HT1080 (cell line): ENCODE results near the gene NLGN4X. TPM values are rescaled to one million over a fixed set of nuclear protein-coding genes. Genes with fewer than 3 reads are reported as not detected.

Experiments used
- DNase-seq: peaks from one replicate; pipeline ENCODE4 v3.0.0-alpha.2; 2015; ENCODE audit warnings: low read depth
- polyA plus RNA-seq, 2 experiments: library from polyadenylated mRNA; depleted of rRNA; stranded (reverse); fragments of >200 nt; gene quantifications; 2 replicates each; pipeline ENCODE4 v1.2.3, GENCODE V29; 2015
- total RNA-seq: library from RNA; depleted of rRNA; stranded (reverse); fragments of >200 nt; shearing (Covaris generic); gene quantifications from 2 replicates; pipeline ENCODE4 v1.2.3, GENCODE V29; 2014; rRNA removed

Gene NLGN4X
- total RNA-seq: 0.06 TPM in 1 of 2 replicates, not detected in the other
- polyA plus RNA-seq (2015; cell fraction: cytosol; rRNA removed): 0.02 TPM in 1 of 2 replicates, not detected in the other
- polyA plus RNA-seq (2015; cell fraction: nucleus; rRNA removed): 0.02 and 0.03 TPM in 2 replicates

DNA sequence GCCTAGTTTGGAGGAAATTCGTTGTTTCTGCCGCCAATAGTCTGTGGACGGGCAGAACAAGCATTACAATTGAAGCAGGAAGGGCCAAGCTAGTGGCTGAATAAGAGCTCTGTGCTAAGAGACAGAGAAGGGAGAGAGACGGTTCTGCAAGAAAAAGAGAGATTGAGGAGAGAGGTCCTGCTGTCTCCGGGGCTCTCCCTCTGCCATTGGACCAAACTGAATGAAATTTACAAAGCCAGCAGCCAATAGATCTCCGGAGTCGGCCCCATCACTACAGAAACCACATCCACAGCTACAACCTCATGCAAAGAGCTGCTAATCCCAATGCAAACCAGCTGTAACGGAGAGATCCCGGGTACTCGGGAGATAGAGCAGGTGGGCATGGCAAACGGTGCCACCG lies at the start of gene NLGN4X:
TSS of gene NLGN4X (minus strand) at position 148 of the 400 bp plus-strand sequence. CDS start 77,401 bp downstream, outside the sequence.
- DNase-seq: no peak

DNA sequence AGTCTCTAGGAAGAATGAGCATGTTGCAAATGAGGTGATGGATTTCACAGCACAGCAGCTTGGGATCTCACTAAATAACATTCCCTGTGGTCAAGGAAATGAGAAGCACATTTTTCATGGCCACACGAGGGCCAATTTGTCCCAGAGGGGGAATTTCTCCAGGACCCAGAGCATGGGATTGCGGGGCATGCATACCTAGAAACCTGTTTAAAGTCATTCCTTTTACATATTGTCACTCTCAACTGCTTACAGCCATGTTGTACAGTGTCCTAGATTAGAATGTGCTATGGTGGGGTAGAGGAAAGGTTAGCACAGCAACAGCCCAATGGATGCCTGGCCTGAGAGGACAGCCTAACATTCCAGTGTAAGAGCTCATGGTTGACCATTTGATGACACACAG lies 37.4 kb upstream of the NLGN4X start:
- no peak for DNase-seq

DNA sequence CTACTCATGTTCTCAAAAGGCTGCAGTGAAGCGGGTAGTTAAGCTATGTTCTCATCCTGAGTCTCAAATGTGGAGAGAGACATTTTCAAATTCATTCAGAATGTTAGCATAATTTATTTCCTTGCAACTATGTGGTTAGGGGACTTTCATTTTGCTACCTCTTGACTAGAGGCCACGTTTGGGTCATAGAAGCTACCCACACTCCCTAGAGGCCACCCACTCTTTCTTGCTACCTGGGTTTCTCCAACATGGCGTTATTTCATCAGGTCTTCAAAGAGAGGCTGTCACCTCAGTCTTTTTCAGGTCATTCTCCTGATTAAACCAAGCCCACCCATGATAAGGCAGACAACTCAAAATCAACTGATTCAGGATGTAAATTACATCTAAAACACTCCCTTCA lies 34.3 kb upstream of the NLGN4X start:
- no peak for DNase-seq

DNA sequence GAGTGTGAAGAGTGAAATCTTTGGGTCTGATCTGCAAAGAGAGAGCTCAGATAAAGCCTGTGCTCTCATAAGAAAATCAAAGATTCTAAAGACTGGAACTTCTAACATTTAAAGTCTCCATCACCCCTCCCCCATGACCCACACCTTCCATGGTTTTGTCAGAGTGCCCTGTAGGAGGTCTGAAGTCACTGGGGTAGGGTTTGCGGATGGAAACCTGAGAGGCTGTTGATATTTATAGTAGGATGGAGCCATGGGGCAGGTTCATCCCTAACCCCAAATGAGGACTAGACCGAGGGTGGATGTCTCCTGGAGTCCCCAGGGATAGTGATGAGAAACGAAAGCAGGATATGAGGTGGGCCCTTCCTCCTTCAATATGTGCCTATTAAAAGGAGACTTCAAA lies 28.4 kb upstream of the NLGN4X start:
- DNase-seq: no peak

DNA sequence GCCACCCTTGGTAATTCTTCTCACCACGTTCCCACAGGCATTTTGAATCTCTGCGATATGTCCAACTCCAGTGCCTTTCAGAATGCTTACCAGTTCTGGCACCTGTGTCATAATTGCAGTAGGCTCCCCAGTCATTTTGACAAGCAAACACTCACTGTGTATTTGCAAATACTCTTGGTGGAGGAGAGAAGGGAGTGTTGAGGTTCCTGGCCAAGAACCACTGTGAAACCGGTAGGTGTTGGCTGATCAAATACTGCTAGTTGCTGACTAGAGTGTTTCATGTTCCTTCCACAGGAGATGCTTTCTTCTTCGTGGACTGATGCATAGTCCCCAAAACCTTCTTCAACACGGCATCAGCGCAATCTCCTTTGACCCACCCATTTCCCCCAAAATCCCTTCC lies 16.0 kb upstream of the NLGN4X start:
- no peak for DNase-seq

DNA sequence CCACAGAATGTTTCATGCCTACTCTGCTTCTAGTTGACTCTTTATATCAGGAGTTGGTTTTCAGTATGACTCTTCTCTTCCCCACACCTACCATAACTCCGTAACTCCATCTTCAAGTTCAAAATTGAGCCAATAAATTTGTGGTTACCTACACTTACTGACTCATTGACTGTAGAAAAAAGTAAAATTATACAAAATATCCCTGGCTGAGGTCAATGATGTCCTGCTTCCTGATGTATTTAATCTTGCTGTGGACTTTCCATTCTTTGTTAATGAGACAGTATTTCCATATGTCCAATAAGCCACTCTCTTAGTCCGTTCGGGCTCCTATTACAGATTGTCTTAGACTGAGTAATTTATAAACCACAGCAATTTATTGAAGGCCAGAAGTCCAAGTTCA lies 9.9 kb upstream of the NLGN4X start:
- no peak for DNase-seq

DNA sequence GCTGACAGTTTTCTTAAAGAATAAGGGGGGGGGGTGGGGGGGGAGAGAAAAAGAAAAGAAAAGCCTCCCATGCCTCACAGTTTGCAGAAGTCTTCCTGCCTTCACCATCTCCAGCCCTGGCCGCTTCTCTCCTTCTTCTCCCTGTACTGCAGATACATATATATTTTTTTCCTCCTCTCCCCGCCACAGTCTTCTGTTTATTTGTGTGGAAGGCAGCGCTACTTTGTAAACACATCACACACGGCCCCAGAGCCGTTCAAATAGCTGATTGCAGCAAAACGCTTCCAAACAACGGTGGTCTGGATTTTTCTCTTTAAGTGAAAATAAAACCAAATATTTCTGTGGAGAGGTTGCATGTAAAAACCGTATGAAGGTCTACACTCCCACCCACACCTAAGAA lies 732 bp downstream of the NLGN4X start:
- DNase-seq: no peak

DNA sequence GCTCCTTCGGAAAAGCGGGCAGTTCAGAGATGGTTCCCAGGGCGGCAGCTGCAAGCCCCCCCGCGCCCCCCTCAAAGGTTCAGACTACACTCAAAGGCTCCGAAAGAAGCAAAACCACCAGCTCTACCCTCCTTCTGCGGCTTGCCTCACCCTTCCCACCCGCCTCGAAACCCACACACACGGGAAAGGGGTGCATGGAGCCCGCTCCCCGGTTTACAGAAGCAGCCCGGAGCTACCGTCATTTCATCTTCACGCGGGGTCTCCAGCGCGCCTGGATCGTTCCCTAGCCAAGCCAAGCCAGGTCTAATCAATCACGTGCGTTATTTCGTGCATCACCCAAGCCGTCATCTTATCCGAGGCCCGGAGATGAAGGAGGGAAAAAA lies 1.2 kb downstream of the NLGN4X start:
- DNase-seq: no peak

DNA sequence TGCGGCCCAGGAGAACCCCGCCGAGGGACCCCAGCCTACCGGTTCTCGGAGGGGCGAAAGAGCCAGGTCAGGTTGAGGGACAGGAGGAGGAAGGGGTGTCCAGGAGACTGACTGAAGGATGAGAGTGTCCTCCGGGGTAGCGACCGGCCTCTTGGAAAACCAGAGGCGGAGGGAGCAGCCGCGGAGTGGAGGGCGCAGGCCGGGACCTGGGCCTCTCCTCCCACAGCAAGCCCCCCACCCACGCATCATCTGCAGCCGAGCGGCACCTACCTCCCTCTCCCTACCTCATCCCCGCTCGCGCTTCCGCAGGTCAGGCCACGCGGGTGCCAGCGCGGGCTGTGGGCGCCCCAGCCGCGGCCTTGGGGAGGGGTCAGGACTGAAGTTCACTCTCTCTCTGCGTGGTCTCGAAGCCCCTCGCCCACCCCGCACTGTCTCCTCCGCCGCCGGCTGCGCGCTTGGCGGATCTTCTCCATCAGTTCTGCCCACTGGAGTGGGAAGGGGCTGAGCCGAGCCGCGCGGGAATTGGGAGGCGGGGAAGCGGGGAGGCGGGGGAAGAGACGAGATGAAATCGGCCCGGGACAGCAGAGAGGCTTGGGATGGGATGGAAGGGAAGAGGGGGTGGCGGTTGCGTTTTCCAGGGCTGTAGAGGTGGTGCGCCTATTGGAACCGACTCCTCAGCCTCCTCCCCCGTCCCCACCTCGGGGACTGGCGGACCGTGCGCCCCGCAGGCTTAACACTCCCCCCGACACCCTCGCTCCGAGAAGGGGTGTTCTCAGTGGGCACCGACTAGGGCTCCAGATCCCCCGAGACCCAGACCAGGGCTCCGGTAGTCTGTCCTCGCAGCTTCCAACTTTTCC lies 1.8 kb downstream of the NLGN4X start:
- DNase-seq: no peak

DNA sequence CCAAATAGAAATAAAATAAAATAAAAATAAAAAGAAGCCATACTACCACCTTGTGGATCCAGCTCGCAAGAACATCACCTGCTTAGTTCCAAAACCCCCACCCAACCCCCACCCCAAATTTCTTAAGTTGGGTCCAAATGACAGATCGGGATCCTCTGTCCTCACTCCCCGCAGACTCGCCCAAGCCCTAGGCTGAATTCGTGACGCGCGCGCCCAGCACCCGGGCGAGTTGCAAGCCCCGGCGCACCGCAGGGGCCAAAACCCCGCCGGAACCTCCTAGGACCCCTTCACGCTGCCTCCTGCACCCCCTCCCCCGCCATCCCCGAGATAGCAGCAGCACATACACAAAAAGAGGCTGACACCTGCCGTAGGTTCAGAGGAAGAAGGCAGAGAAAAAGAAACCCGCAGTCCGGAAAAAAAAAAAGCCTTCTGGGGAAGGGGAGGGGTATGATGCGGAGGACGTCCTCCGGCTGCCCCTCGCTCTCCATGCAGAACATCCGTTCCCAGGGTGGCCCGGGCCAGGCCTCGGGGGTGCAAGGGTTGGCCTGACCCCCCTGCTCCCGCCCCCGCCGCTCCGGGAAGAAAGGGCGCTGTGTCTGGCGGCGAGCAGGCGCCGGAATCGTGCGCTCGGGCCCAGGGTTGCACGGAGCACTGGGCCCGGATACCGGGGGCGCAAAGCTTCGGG lies 2.6 kb downstream of the NLGN4X start:
- no peak for DNase-seq

DNA sequence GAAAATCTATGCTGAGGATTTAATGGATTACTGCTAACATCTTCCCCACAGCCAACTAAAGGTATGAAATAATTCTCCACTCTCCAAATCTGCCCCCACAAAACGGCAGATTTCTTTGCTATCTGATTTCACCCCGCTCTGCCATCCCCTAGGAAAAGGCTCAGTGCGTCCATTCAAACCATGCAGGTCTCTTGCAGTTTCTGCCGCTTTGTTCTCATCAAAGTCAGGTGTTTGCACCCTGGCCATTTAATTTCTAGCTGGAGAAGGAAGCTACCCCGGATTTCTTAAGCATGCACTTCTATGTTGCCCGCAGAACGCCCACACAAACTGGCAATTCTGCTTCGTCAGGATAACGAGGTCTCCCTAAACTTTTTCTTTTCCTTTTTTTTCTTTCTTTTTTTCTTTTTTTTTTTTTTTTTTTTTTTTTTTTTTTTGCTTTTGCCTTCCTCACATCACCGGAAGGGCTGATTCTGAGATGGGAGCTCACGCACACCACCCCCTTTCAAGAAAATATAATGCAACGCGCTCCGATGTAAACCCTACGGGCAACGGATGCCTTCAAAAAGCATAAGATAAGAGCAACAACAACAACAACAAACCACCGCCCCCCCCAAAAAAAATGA lies 3.3 kb downstream of the NLGN4X start:
- DNase-seq: no peak

DNA sequence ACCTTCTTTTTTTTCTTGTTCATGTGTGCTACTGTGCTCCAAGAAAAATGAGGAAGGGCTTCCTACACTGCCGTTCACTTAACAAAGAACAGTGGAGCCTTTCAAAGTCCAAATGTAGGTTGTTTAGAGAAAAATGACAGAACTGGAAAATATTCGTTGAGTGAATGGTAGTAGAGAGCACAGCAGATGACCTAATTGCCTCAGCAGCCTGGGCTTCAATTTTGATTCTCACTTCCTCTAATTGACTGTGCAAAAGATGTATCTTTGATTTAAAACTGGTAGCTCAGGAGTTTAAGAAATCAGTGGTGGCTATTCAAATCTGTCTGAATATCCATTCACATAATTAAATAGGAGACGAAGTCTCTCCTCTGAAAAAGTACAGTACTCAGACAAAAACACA lies 5.2 kb downstream of the NLGN4X start:
- no peak for DNase-seq

DNA sequence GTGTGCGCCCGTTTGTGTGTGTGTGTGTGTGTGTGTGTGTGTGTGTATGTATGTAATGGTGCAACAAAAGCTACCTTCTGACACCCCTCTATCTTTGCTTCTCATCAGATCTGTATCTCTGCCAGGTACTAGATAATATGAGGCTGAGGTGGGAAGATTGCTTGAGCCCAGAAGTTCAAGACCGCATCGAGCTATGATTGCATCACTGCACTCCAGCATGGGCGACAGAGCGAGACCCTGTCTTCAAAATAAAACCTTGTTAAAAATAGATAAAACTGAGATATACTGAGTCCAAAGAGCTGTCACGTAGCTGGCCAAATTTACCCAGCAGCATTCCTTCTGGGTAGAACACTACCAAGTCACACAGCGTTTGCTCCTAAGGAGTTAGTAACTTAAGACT lies 18.4 kb downstream of the NLGN4X start:
- DNase-seq: no peak

DNA sequence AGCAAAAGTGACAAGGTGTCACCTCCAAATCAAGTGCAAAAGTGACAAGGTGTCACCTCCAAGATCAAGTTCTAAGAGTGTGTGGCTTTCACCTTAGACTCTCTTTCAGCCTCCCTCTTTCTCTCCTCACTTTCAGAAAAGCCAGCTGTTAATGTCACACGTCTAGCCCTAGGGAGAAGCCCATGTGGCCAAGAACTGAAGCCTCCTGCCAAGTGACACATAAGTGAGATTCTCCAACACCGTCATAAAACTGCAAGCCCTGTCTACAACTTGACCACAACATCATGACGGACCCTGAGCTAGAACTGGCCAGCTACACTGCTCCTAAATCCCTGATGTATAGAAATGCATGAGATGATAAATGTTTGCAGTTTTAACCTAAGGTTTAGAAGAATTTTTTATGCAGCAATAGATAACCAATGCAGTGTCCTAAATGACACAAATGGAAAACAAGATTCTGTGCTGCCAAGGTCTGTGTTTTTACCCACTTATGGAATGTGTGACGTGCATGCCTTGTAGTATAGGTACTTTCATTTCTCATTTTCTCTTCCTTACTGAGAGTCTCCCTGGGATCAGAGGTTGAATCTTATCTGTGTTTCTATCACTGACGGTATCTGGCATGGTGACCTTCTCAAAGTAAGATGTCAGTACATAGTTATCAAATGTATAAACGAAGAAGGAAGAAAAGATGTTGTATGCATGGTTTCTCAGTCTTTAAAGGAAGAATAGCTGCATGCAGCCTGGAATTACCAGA lies 25.0 kb downstream of the NLGN4X start:
- no peak for DNase-seq

DNA sequence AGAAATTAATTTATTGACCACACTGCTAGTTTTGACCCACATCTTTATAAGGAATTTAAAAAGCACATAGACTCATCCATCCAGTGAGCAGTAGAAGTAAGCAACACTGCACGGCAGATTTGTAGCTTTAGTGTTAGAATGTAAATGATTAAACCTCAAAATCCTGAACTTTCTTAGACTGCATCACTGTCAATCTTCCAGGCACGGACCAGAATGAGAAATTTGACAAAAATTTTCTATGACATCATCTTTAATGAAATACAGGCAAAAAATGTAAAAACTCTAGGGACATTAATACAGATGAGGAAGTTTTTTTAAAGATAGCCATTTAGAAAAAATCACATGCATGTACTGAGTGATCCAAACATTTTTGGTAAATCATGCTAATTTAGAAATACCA lies 29.2 kb downstream of the NLGN4X start:
- no peak for DNase-seq

DNA sequence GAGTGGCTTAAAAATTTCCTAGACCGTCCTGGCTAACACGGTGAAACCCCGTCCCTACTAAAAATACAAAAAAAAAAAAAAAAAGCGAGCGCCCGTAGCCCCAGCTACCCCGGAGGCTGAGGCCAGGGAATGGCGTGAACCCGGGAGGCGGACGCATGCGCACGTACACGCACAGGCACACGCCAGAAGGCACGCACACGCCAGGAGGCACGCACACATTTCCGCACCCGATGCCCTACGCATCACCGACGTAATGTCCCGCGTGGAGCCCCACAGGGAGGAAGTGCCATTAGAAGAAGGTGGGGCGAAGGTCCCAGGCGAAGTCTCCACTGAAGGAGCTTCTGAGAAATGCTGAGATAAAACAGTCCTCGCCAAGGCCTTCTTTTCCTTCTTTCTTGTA lies 41.4 kb downstream of the NLGN4X start:
- no peak for DNase-seq

DNA sequence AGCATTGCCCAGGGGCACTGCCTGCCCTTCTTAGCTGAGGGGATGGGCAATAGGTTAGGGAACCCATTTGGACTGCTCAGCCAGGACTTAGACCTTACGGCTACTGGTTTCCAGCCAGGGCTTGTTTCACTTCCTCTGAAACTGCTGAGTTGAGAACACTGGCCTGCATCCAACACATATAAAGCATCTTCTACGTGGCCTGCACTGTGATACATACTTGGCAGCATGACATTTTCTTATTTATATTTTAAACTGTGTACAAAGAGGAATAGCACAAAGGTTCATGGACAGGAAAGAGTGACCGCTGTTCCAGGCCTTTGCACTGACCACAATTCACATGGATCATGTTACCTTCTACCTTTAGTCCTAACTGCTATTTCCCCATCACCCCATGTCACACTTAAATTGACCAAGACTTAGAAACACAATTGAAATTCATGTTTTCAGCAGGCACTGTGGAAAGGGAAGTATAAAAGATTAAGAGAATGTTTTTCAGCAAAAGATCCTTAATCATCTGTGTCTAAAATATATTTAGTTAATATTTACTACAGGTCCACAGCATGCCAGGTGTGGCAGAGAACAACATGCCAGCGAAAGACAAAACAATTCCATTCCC lies 43.7 kb downstream of the NLGN4X start:
- peak; percentile 0 for DNase-seq

DNA sequence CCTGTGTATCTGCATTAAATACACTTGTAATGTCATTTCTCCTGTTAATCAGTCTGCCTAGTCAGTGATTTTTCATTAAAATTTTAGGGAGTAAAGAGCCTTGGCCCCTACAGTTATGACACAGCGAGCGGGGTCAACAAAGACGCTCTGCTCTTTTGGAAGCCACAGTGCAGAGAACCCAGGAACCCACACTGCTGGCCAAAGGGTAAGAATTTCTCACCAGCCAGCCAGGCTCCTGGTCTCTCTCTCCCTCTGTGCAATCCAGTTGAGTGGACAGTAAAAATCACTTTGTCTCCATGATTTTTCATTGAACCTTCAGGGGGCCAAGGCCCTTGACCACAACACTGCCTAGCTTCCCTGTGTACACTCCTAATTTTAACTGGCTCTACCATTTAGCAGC lies 52.8 kb downstream of the NLGN4X start:
- no peak for DNase-seq

DNA sequence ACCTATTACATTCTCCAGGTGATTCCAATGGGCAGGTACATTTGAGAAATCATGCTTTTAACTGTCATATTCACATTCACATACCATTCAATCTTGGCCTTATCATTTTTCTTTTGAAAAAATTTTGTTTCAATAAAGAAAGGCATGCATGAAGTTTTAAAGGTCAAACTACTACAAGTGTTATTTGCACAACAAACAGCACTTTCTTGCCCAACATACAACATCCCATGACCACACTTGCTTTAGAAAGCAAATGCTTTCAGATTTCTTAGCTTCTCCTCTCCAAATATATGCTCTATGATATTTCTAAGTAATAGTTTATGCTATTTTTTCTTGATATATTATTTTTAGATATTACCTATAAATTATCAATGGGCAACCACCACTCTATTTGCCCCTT lies 58.2 kb downstream of the NLGN4X start:
- no peak for DNase-seq

DNA sequence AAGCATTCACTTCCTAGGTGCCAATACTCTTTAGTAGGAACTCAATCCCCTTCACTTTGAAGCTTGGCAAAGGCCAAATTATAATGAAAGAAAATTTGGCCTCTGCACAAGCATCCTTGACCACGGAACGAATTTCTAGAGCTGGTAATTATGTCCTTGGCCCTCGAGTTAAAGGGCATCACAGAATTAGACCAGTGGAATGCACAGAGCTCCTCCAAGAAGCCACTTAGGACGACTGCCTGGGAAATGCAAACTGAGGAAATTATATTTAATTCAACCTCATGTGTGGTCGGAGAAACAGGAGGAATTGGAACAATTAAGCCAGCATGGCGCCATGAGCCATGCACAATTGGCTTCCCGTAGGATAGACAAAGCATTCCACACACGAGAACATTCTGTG lies 59.3 kb downstream of the NLGN4X start:
- DNase-seq: no peak

DNA sequence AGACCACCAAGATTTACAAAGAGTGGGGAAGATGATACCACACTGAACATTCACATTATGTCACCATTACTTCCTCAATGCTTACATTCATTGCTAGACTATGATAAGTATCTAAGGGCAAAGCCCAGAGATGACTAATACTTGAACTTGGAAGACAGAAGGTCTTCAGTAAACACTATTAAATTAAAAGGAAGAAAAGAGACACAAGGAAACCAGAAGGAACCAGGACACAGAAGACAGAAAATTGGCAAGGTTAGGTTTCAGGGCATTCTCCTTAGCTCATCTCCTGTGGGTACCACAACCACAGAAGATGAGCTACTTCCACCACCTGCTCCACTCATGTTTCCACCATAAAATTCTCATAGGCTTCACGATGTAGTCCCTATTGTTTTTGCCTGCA lies 64.9 kb downstream of the NLGN4X start:
- no peak for DNase-seq
